Stimulated activated CD8-positive, alpha-beta memory T cell treated with anti-CD3 and anti-CD28 coated beads, Interleukin-15, amount 100 ng/mL, for 48 hours (primary cell): ENCODE results near the gene MAN2B1.
"Not testable (repeated sequence)": the region's sequence is repeated elsewhere in the genome, so short reads cannot be mapped to it uniquely, and the experiment has no call there.

Experiments
- DNase-seq, 2 donors: peaks; one replicate each; pipeline ENCODE4 v3.0.0-alpha.2; 2020; ENCODE audit warnings: low read depth in 2 of 2

MAN2B1 gene

GRCh38 chr19:12657966-12658365 lies 8.6 kb downstream of the MAN2B1 start:
- no peak for DNase-seq

GRCh38 chr19:12656899-12657571 lies 9.5 kb downstream of the MAN2B1 start:
- DNase-seq = no peak

- no peak for DNase-seq
These were observed 11.0 kb downstream of the MAN2B1 start for GRCh38 chr19:12655546-12655945.

- no peak for DNase-seq
These were observed 14.3 kb downstream of the MAN2B1 start for GRCh38 chr19:12652219-12652618.

GRCh38 chr19:12649941-12650340 lies 16.6 kb downstream of the MAN2B1 start:
- DNase-seq = no peak

GRCh38 chr19:12648088-12648487 lies 18.5 kb downstream of the MAN2B1 start:
- DNase-seq = no peak

GRCh38 chr19:12647490-12648071 lies 19.0 kb downstream of the MAN2B1 start:
- no peak for DNase-seq

- no peak for DNase-seq
These were observed 19.5 kb downstream of the MAN2B1 start for GRCh38 chr19:12647047-12647446.

- no peak for DNase-seq
These were observed 20.0 kb downstream of the MAN2B1 start for GRCh38 chr19:12646551-12646950.

GRCh38 chr19:12643716-12644115 lies 22.8 kb downstream of the MAN2B1 start:
- DNase-seq = not testable (repeated sequence)

- DNase-seq = no peak
These were observed 24.0 kb downstream of the MAN2B1 start for GRCh38 chr19:12642506-12642905.

- DNase-seq = no peak
These were observed 25.1 kb downstream of the MAN2B1 start for GRCh38 chr19:12641456-12641855.

- DNase-seq = peak; percentile 82 to 84
These were observed 26.5 kb downstream of the MAN2B1 start for GRCh38 chr19:12639901-12640613.

- DNase-seq = no peak
These were observed 27.8 kb downstream of the MAN2B1 start for GRCh38 chr19:12638611-12639182.

- no peak for DNase-seq
These were observed 29.9 kb downstream of the MAN2B1 start for GRCh38 chr19:12636631-12637030.

- no peak for DNase-seq
These were observed 37.3 kb downstream of the MAN2B1 start for GRCh38 chr19:12629215-12629614.

GRCh38 chr19:12628040-12629022 lies 38.2 kb downstream of the MAN2B1 start:
- no peak for DNase-seq

- no peak for DNase-seq
These were observed 39.6 kb downstream of the MAN2B1 start for GRCh38 chr19:12626958-12627357.

GRCh38 chr19:12623361-12624031 lies 43.0 kb downstream of the MAN2B1 start:
- DNase-seq = no peak

GRCh38 chr19:12621253-12622024 lies 45.1 kb downstream of the MAN2B1 start:
- not testable (repeated sequence) for DNase-seq
